HG03469 (cell line): ENCODE results near the gene NOS1AP.
"Not testable (repeated sequence)": the region's sequence is repeated elsewhere in the genome, so short reads cannot be mapped to it uniquely, and the experiment has no call there.

ENCODE experiments used
- ATAC-seq: cut with Tn5 transposase; IDR thresholded peaks from one replicate; pipeline ENCODE4 v1.9.1; 2021; ENCODE audit warnings: mild to moderate bottlenecking, moderate library complexity, moderate number of reproducible peaks; ENCODE audit not compliant: unreplicated experiment

NOS1AP gene

DNA sequence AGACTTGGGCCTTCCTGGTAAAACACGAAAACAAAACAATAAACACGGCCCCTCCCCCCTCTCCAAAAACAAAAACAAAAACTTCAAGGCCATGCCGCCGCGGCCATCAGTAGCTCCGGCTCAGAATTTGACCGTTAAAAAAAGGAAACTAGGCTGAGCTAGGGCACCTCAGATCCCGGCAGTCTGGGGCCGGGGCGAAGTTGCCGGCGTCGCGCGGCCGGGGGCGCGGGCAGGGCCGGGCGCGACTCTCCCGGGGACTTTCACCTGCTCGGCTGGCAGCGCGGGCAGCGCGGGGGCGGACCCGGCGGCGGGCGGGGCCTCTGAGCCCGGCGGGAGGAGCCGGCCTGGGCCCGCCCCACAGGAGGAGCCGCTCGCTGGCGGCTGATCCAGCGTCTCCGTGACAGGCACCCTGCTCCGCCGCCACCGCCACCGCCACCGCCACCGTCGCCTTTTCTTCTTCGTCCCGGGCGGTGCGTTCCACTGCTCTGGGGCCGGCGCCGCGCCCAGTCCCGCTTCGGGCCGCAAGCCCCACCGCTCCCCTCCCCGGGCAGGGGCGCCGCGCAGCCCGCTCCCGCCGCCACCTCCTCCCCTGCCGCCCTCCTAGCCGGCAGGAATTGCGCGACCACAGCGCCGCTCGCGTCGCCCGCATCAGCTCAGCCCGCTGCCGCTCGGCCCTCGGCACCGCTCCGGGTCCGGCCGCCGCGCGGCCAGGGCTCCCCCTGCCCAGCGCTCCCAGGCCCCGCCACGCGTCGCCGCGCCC, at the start of gene NOS1AP:
TSS of gene NOS1AP (plus strand) at position 358 of the 760 bp plus-strand sequence. CDS start 487 bp downstream, outside the sequence.
- ATAC-seq, result peak; percentile 90

GRCh38 chr1:162020150-162020549, 49.3 kb upstream of the NOS1AP start:
- ATAC-seq, result no peak

DNA sequence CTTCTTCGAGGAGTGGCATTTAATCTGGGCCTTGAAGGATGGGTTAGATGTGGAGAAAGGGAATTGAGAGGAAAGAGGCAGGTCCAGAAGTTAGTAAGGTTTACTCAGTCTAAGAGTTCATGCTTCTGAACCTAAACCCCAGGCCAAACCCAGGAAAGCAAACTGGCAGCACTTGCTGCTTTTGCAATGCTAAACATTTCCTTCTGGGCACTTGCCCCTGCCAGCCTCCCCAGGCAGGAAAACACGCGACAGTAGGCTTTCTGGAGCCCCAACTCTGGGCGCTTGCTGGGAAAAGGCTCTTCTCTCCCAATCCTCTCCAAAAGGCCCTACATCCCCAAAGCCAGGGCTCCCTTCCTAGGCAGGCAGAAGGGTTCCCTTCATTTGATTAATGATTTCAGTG, 48.4 kb upstream of the NOS1AP start:
- ATAC-seq, result no peak

GRCh38 chr1:162022626-162023025, 46.9 kb upstream of the NOS1AP start:
- no peak for ATAC-seq

GRCh38 chr1:162023181-162023546, 46.3 kb upstream of the NOS1AP start:
- no peak for ATAC-seq

GRCh38 chr1:162023547-162024501, 45.7 kb upstream of the NOS1AP start, which contains the start of gene OLFML2B:
Gene OLFML2B (minus strand): TSS chr1:162023869. CDS start chr1:162023430, 439 bp downstream.
- ATAC-seq, result no peak

DNA sequence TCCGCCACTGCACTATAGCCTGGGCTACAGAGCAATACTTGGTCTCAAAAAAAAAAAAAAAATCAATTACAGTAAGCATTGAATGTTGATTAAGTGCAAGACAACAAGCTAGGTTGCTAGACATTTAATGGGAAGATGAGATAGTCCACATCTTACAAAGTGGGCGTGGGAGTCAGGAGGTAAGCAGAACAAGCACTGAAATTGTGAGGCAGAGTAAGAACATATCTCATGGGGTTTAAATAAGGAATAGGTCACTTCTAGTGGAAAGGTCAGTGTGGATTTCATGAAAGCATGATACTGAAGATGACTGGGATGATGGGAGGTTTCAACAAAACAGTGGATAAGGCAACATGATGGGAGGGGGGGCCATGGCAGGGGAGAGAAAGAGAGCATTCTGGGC, 44.0 kb upstream of the NOS1AP start:
- ATAC-seq, result no peak

DNA sequence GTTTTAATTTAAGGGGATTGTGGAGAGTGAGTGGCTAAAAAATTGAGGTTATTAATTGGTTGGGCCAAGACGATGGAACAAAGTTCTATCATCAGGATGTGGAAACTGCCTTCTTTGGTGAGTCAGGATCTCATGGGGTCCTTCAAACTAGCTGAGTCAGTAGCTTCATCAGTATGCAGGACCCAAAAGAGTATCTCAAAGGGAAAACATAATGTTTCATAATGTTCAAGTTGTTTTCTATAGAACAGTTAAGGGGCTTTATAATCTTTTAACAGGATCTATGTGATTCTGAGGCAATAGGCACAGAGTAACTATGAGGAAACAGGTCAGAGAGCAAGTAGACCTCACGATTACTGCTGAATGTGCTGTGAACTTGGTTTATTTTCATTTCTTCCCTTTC, 42.6 kb upstream of the NOS1AP start:
- ATAC-seq, result no peak

DNA sequence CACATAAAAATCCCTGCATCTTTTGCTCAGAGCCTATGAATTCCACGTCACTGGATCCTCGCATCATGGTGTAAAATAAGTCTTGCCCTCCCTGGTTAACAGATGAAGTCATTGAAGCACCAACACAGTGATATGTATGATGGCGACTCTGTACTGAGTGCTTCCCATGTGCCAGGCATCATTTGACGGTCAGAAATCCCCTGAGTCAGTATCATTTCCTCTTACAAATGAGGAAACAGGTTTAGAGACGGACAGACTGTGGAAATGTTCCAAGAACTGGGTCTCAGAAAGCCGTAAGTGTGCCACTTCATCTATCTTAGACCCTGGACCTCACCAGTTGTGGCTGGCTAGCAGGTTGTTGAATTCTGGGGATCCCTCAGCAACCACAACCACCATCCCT, 40.8 kb upstream of the NOS1AP start:
- peak; percentile 52 for ATAC-seq

DNA sequence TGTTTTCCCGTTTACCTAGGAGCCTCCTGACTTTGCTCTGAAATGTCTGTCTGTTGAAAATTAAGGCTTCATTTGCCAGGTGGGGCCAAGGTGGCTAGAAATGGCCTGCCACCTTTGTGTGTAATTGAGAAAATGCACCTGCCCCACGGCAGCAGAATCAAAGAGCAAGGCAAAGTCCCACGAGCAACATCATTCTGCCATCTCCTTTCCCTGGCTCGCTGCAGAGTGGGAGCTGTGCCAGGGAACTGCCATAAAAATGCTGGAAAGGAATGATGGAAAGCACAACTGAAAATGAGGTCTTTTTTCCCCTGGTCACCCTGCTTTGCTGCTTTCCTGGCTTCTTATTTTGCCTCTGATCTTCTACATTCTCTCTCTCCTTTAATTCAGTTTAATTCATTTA, 40.3 kb upstream of the NOS1AP start:
- ATAC-seq, result no peak

- no peak for ATAC-seq
Measured at GRCh38 chr1:162030759-162031280, 38.7 kb upstream of the NOS1AP start.

DNA sequence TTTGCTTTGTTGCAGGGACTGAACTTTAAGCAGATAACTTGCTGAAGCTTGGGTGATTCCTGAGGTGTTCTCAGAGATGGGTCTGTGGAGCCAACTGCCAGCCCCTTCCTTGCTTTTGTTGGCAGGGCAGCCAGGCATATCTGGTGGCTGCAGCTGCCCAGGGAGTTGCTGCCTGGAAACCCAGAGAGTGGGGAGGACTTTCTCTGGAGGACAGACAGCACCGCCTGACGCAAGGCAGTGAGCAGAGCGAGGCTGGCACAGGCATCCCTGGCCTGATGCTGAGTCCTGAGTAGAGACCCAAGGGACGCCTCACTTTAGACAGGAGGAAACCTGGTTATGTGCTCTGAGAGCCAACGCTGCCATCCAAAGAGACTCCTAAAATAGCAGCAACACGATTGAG, 36.1 kb upstream of the NOS1AP start:
- no peak for ATAC-seq

DNA sequence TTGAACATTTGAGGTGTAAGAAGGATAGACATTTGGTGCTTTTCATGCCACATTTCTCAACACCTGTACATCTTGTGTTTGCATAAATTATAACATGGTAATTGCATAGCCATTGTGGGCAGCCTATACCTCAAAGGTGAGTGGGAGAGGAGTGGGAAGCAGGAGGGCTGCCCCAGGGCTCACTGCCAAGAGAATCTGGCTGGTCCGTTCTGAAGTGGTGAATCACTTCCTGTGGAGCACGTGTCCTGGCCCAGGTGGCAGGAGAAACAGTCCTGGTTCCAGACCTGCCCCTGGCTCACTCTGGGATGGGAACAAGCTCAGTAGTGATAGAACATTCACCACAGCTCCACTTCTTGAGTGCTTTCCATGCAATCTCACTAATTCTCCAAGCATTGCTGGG, 34.2 kb upstream of the NOS1AP start:
- ATAC-seq, result no peak

DNA sequence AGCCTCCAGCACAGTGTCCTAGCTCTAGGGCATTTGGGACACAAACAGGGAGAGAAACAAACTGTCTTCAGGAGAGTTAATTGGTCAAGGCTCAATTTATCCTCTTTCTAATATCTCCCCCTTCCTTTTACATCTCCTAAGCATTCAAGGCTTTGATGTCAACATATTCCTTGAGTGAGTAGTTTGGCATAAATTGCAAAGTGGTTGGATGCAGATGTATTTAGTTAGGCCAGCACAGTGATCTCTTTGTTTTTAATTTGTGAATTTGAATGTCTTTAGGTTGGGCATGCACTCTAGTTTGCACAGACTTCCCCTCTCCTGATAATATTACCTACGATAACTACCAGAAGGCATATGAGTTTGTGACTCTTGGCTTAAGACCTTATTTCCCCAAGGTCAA, 33.3 kb upstream of the NOS1AP start:
- no peak for ATAC-seq

- no peak for ATAC-seq
Measured at GRCh38 chr1:162038624-162039023, 30.9 kb upstream of the NOS1AP start.

- ATAC-seq, result no peak
Measured at GRCh38 chr1:162040001-162040400, 29.5 kb upstream of the NOS1AP start.

DNA sequence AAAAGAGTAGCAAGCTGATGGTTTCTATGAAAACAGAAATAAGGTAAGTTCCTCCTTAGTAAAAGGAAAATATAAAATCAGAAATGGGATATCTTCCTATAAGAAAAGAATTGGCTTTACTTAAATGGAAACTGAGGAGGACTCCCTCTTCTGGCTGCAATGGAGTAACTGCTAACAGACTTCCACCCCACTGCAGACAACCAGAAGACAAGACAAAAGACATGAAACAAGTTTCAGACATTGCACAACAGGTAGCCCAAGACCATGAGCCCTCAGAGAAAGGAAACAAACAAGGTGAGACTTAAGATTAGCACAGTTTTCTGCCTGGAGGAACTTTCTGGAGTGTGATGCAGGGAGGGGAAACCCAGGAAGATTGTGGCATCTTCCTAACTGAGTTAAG, 28.8 kb upstream of the NOS1AP start:
- no peak for ATAC-seq

- ATAC-seq, result no peak
Measured at GRCh38 chr1:162042361-162042760, 27.1 kb upstream of the NOS1AP start.

- no peak for ATAC-seq
Measured at GRCh38 chr1:162046921-162047320, 22.6 kb upstream of the NOS1AP start.

DNA sequence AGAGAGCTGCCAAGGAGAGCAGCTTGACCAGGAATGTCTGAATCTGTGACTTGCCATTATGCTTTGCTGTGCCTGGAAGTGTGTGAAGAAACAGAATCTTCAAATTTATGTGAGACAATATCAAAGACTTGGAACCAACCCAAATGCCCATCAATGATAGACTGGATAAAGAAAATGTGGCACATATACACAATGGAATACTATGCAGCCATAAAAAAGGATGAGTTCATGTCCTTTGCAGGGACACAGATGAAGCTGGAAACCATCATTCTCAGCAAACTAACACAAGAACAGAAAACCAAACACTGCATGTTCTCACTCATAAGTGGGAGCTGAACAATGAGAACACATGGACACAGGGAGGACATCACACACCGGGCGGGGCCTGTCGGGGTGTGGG, 15.5 kb upstream of the NOS1AP start:
- not testable (repeated sequence) for ATAC-seq

- ATAC-seq, result no peak
Measured at GRCh38 chr1:162055062-162055461, 14.4 kb upstream of the NOS1AP start.

DNA sequence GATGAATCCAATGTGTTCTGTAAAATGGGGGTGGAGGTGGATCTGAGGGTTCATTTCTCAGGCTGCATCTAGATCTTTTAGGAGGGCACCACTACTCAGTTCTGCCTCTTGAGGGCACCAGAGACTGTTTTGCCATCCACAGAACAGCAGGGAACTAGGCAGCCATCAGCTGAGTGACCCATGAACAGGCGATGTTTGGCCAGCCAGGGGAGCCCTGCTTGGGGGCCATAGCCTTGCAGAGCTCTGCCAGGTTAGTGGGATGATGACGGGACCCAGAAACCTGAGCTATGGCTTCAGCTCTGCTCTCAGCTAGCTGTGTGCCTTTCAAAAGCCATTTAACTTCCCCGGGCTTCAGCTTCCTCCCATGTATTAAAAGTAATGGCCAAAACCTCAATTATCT, 13.4 kb upstream of the NOS1AP start:
- no peak for ATAC-seq
